Measurements from ENCODE around the gene BCO2. TPM values are rescaled to one million over a fixed set of nuclear protein-coding genes. Genes with fewer than 3 reads are reported as not detected.

Gene BCO2
- polyA plus RNA-seq, 2 donors, result 9.1 to 11.1 TPM

GRCh38 chr11:112200252-112200651, 24.9 kb downstream of the BCO2 start:
- Histone ChIP-seq H3K27ac (ENCODE audit: low read depth in 2 of 2, low read length in 1 of 2) (no peak overlapping the region), H3K4me1 (ENCODE audit: control insufficient read depth in 2 of 2, insufficient read depth in 2 of 2, low read length in 1 of 2) (no peaks in the 10 kb centered on the region), H3K4me3 (ENCODE audit: low read depth in 1 of 2, low read length in 2 of 2) (no peak overlapping the region), H3K9me3 (ENCODE audit: control insufficient read depth in 2 of 2, insufficient read depth in 1 of 2, low read depth in 1 of 2, low read length in 1 of 2) (no peaks in the 10 kb centered on the region), H3K36me3 (ENCODE audit: control insufficient read depth in 2 of 2, insufficient read depth in 2 of 2, low read length in 1 of 2) (no peaks in the 10 kb centered on the region), H3K27me3 (ENCODE audit: control insufficient read depth in 1 of 2, insufficient read depth in 2 of 2, low read length in 2 of 2) (no peaks in the 10 kb centered on the region)
- 22 to 39% methylated on average over 2 of the region's 2 CpGs for WGBS, 2 donors

- Histone ChIP-seq H3K27me3 (ENCODE audit: control insufficient read depth in 1 of 2, insufficient read depth in 2 of 2, low read length in 2 of 2) (no peaks in the 10 kb centered on the region), H3K9me3 (ENCODE audit: control insufficient read depth in 2 of 2, insufficient read depth in 1 of 2, low read depth in 1 of 2, low read length in 1 of 2) (no peaks in the 10 kb centered on the region), H3K27ac (ENCODE audit: low read depth in 2 of 2, low read length in 1 of 2) (no peak overlapping the region), H3K4me3 (ENCODE audit: low read depth in 1 of 2, low read length in 2 of 2) (no peak overlapping the region), H3K4me1 (ENCODE audit: control insufficient read depth in 2 of 2, insufficient read depth in 2 of 2, low read length in 1 of 2) (no peaks in the 10 kb centered on the region), H3K36me3 (ENCODE audit: control insufficient read depth in 2 of 2, insufficient read depth in 2 of 2, low read length in 1 of 2) (no peaks in the 10 kb centered on the region)
- WGBS, 2 donors, result 94 to 95% methylated on average over 23 of the region's 23 CpGs
Observed at GRCh38 chr11:112206071-112206470, 30.8 kb downstream of the BCO2 start.

- no peak overlapping the region for H3K27ac ChIP-seq (ENCODE audit: low read depth in 2 of 2, low read length in 1 of 2)
- H3K4me1 ChIP-seq (ENCODE audit: control insufficient read depth in 2 of 2, insufficient read depth in 2 of 2, low read length in 1 of 2), result no peaks in the 10 kb centered on the region
- H3K27me3 ChIP-seq (ENCODE audit: control insufficient read depth in 1 of 2, insufficient read depth in 2 of 2, low read length in 2 of 2), result no peaks in the 10 kb centered on the region
- WGBS, 2 donors, result 85 to 100% methylated on average over 1 of the region's 1 CpG
- no peak overlapping the region for H3K4me3 ChIP-seq (ENCODE audit: low read depth in 1 of 2, low read length in 2 of 2)
- no peaks in the 10 kb centered on the region for H3K9me3 ChIP-seq (ENCODE audit: control insufficient read depth in 2 of 2, insufficient read depth in 1 of 2, low read depth in 1 of 2, low read length in 1 of 2)
- H3K36me3 ChIP-seq (ENCODE audit: control insufficient read depth in 2 of 2, insufficient read depth in 2 of 2, low read length in 1 of 2), result no peaks in the 10 kb centered on the region
Observed at GRCh38 chr11:112210890-112211289, 35.6 kb downstream of the BCO2 start.

GRCh38 chr11:112211536-112211935, 36.2 kb downstream of the BCO2 start:
- Histone ChIP-seq H3K9me3 (ENCODE audit: control insufficient read depth in 2 of 2, insufficient read depth in 1 of 2, low read depth in 1 of 2, low read length in 1 of 2) (no peaks in the 10 kb centered on the region), H3K4me1 (ENCODE audit: control insufficient read depth in 2 of 2, insufficient read depth in 2 of 2, low read length in 1 of 2) (no peaks in the 10 kb centered on the region), H3K27me3 (ENCODE audit: control insufficient read depth in 1 of 2, insufficient read depth in 2 of 2, low read length in 2 of 2) (no peaks in the 10 kb centered on the region), H3K27ac (ENCODE audit: low read depth in 2 of 2, low read length in 1 of 2) (no peak overlapping the region), H3K36me3 (ENCODE audit: control insufficient read depth in 2 of 2, insufficient read depth in 2 of 2, low read length in 1 of 2) (no peaks in the 10 kb centered on the region), H3K4me3 (ENCODE audit: low read depth in 1 of 2, low read length in 2 of 2) (no peak overlapping the region)
- 45 to 55% methylated on average over 2 of the region's 2 CpGs for WGBS, 2 donors

GRCh38 chr11:112212290-112212689, 37.0 kb downstream of the BCO2 start:
- 74 to 86% methylated on average over 3 of the region's 3 CpGs for WGBS, 2 donors
- Histone ChIP-seq H3K4me3 (ENCODE audit: low read depth in 1 of 2, low read length in 2 of 2) (no peak overlapping the region), H3K9me3 (ENCODE audit: control insufficient read depth in 2 of 2, insufficient read depth in 1 of 2, low read depth in 1 of 2, low read length in 1 of 2) (no peaks in the 10 kb centered on the region), H3K36me3 (ENCODE audit: control insufficient read depth in 2 of 2, insufficient read depth in 2 of 2, low read length in 1 of 2) (no peaks in the 10 kb centered on the region), H3K27me3 (ENCODE audit: control insufficient read depth in 1 of 2, insufficient read depth in 2 of 2, low read length in 2 of 2) (no peaks in the 10 kb centered on the region), H3K4me1 (ENCODE audit: control insufficient read depth in 2 of 2, insufficient read depth in 2 of 2, low read length in 1 of 2) (no peaks in the 10 kb centered on the region), H3K27ac (ENCODE audit: low read depth in 2 of 2, low read length in 1 of 2) (no peak overlapping the region)

GRCh38 chr11:112212710-112213109, 37.4 kb downstream of the BCO2 start:
- no peaks in the 10 kb centered on the region for H3K4me1 ChIP-seq (ENCODE audit: control insufficient read depth in 2 of 2, insufficient read depth in 2 of 2, low read length in 1 of 2)
- no peak overlapping the region for H3K4me3 ChIP-seq (ENCODE audit: low read depth in 1 of 2, low read length in 2 of 2)
- H3K36me3 ChIP-seq (ENCODE audit: control insufficient read depth in 2 of 2, insufficient read depth in 2 of 2, low read length in 1 of 2), result no peaks in the 10 kb centered on the region

GRCh38 chr11:112213753-112214152, 38.4 kb downstream of the BCO2 start:
- WGBS, 2 donors, result 92 to 95% methylated on average over 4 of the region's 4 CpGs
- Histone ChIP-seq H3K4me3 (ENCODE audit: low read depth in 1 of 2, low read length in 2 of 2) (no peak overlapping the region), H3K36me3 (ENCODE audit: control insufficient read depth in 2 of 2, insufficient read depth in 2 of 2, low read length in 1 of 2) (no peaks in the 10 kb centered on the region), H3K27me3 (ENCODE audit: control insufficient read depth in 1 of 2, insufficient read depth in 2 of 2, low read length in 2 of 2) (no peaks in the 10 kb centered on the region), H3K27ac (ENCODE audit: low read depth in 2 of 2, low read length in 1 of 2) (no peak overlapping the region), H3K4me1 (ENCODE audit: control insufficient read depth in 2 of 2, insufficient read depth in 2 of 2, low read length in 1 of 2) (no peaks in the 10 kb centered on the region), H3K9me3 (ENCODE audit: control insufficient read depth in 2 of 2, insufficient read depth in 1 of 2, low read depth in 1 of 2, low read length in 1 of 2) (no peaks in the 10 kb centered on the region)

More at GRCh38 chr11:112212710-112213109, 37.4 kb downstream of the BCO2 start:
- Histone ChIP-seq H3K9me3 (ENCODE audit: control insufficient read depth in 2 of 2, insufficient read depth in 1 of 2, low read depth in 1 of 2, low read length in 1 of 2) (no peaks in the 10 kb centered on the region), H3K27me3 (ENCODE audit: control insufficient read depth in 1 of 2, insufficient read depth in 2 of 2, low read length in 2 of 2) (no peaks in the 10 kb centered on the region), H3K27ac (ENCODE audit: low read depth in 2 of 2, low read length in 1 of 2) (no peak overlapping the region)

- Histone ChIP-seq H3K27ac (ENCODE audit: low read depth in 2 of 2, low read length in 1 of 2) (no peak overlapping the region), H3K4me1 (ENCODE audit: control insufficient read depth in 2 of 2, insufficient read depth in 2 of 2, low read length in 1 of 2) (no peaks in the 10 kb centered on the region), H3K4me3 (ENCODE audit: low read depth in 1 of 2, low read length in 2 of 2) (no peak overlapping the region), H3K27me3 (ENCODE audit: control insufficient read depth in 1 of 2, insufficient read depth in 2 of 2, low read length in 2 of 2) (no peaks in the 10 kb centered on the region), H3K36me3 (ENCODE audit: control insufficient read depth in 2 of 2, insufficient read depth in 2 of 2, low read length in 1 of 2) (no peaks in the 10 kb centered on the region), H3K9me3 (ENCODE audit: control insufficient read depth in 2 of 2, insufficient read depth in 1 of 2, low read depth in 1 of 2, low read length in 1 of 2) (no peaks in the 10 kb centered on the region)
- 89 to 94% methylated on average over 6 of the region's 6 CpGs for whole genome bisulfite sequencing, 2 donors
Observed at GRCh38 chr11:112215621-112216020, 40.3 kb downstream of the BCO2 start.

GRCh38 chr11:112216561-112217105, 41.3 kb downstream of the BCO2 start:
- WGBS, 2 donors, result 73 to 95% methylated on average over 1 of the region's 1 CpG

GRCh38 chr11:112219476-112220232, 44.3 kb downstream of the BCO2 start:
- Histone ChIP-seq H3K9me3 (ENCODE audit: control insufficient read depth in 2 of 2, insufficient read depth in 1 of 2, low read depth in 1 of 2, low read length in 1 of 2) (no peaks in the 10 kb centered on the region), H3K27ac (ENCODE audit: low read depth in 2 of 2, low read length in 1 of 2) (no peak overlapping the region), H3K4me1 (ENCODE audit: control insufficient read depth in 2 of 2, insufficient read depth in 2 of 2, low read length in 1 of 2) (no peaks in the 10 kb centered on the region), H3K36me3 (ENCODE audit: control insufficient read depth in 2 of 2, insufficient read depth in 2 of 2, low read length in 1 of 2) (no peaks in the 10 kb centered on the region), H3K4me3 (ENCODE audit: low read depth in 1 of 2, low read length in 2 of 2) (no peak overlapping the region), H3K27me3 (ENCODE audit: control insufficient read depth in 1 of 2, insufficient read depth in 2 of 2, low read length in 2 of 2) (no peaks in the 10 kb centered on the region)
- 31 to 32% methylated on average over 7 of the region's 7 CpGs for WGBS, 2 donors

More at GRCh38 chr11:112216561-112217105, 41.3 kb downstream of the BCO2 start:
- H3K4me1 ChIP-seq (ENCODE audit: control insufficient read depth in 2 of 2, insufficient read depth in 2 of 2, low read length in 1 of 2), result no peaks in the 10 kb centered on the region
- H3K9me3 ChIP-seq (ENCODE audit: control insufficient read depth in 2 of 2, insufficient read depth in 1 of 2, low read depth in 1 of 2, low read length in 1 of 2), result no peaks in the 10 kb centered on the region
- H3K4me3 ChIP-seq (ENCODE audit: low read depth in 1 of 2, low read length in 2 of 2), result no peak overlapping the region
- H3K36me3 ChIP-seq (ENCODE audit: control insufficient read depth in 2 of 2, insufficient read depth in 2 of 2, low read length in 1 of 2), result no peaks in the 10 kb centered on the region
- H3K27me3 ChIP-seq (ENCODE audit: control insufficient read depth in 1 of 2, insufficient read depth in 2 of 2, low read length in 2 of 2), result no peaks in the 10 kb centered on the region
- no peak overlapping the region for H3K27ac ChIP-seq (ENCODE audit: low read depth in 2 of 2, low read length in 1 of 2)

Measured in esophagus (tissue), 2 donors.